CD4-positive, alpha-beta T cell (primary cell): ENCODE measurements around the gene FILIP1L. TPM values are rescaled to one million over a fixed set of nuclear protein-coding genes. Genes with fewer than 3 reads are reported as not detected.

ENCODE experiments used
- ATAC-seq: fragments of 200-7000 bp; cut with Tn5 transposase; one replicate; pipeline ENCODE4 v1.10.0; 2022; ENCODE audit warnings: mild to moderate bottlenecking; ENCODE audit not compliant: poor library complexity
- CTCF ChIA-PET: fragments of 350-600 bp; sonication (Branson Sonifier 250); formaldehyde crosslinking; loops from one replicate; lab custom pipeline; 2021; ENCODE audit warnings: antibody characterized with exemption, inconsistent platforms; lab: Charles Lee
- POLR2A ChIA-PET: fragments of 350-600 bp; sonication (Branson Sonifier 250); formaldehyde crosslinking; loops from one replicate; lab custom pipeline; 2021; ENCODE audit warnings: antibody characterized with exemption, inconsistent platforms; lab: Charles Lee
- DNase-seq, 14 experiments: peaks; one replicate each; pipeline ENCODE4 v3.0.0-alpha.2; 2013 to 2020; ENCODE audit warnings: mixed read lengths in 2 of 14
- H3K27ac ChIP-seq, 2 donors: one replicate each; pipeline versions ENCODE4 v1.5.1 to v1.7.0; 2013; ENCODE audit warnings: low read length in 2 of 2, low read depth in 1 of 2, mild to moderate bottlenecking in 1 of 2
- H3K27me3 ChIP-seq, 2 experiments: 1 replicate in 1 of 2; 2 replicates in 1 of 2; pipeline versions ENCODE4 v1.6.1 to v1.7.0; 2013; ENCODE audit warnings: low read length in 2 of 2, control low read depth in 1 of 2, mild to moderate bottlenecking in 1 of 2, moderate library complexity in 1 of 2; ENCODE audit not compliant: insufficient read depth in 2 of 2, control insufficient read depth in 1 of 2
- H3K36me3 ChIP-seq: one replicate; pipeline ENCODE4 v1.6.1; 2013; ENCODE audit warnings: low read length, control low read depth; ENCODE audit not compliant: insufficient read depth
- H3K4me1 ChIP-seq: one replicate; pipeline ENCODE4 v1.6.1; 2013; ENCODE audit warnings: low read length, control low read depth; ENCODE audit not compliant: insufficient read depth
- H3K4me3 ChIP-seq: one replicate; pipeline ENCODE4 v1.5.1; 2013; ENCODE audit warnings: mild to moderate bottlenecking, low read length, moderate library complexity
- H3K9me3 ChIP-seq, 2 experiments: 1 replicate in 1 of 2; 2 replicates in 1 of 2; pipeline versions ENCODE4 v1.6.1 to v1.7.0; 2013; ENCODE audit warnings: low read length in 2 of 2, mild to moderate bottlenecking in 2 of 2, control low read depth in 1 of 2, moderate library complexity in 1 of 2; ENCODE audit not compliant: control insufficient read depth in 1 of 2, insufficient read depth in 1 of 2
- H3K27ac Mint-ChIP-seq: one replicate; pipeline ENCODE4 v1.8.0; 2020; ENCODE audit warnings: mixed read lengths
- H3K27me3 Mint-ChIP-seq: one replicate; pipeline ENCODE4 v1.8.0; 2021; ENCODE audit warnings: mixed read lengths
- H3K36me3 Mint-ChIP-seq: one replicate; pipeline ENCODE4 v1.8.0; 2021; ENCODE audit warnings: low read depth, mixed read lengths
- H3K4me1 Mint-ChIP-seq: one replicate; pipeline ENCODE4 v1.8.0; 2021; ENCODE audit warnings: low read depth, mixed read lengths
- H3K4me3 Mint-ChIP-seq: one replicate; pipeline ENCODE4 v1.8.0; 2020; ENCODE audit warnings: mild to moderate bottlenecking, mixed read lengths
- H3K9me3 Mint-ChIP-seq: one replicate; pipeline ENCODE4 v1.8.0; 2020; ENCODE audit warnings: mixed read lengths
- CTCF ChIP-seq: fragments of 200-600 bp; IDR thresholded peaks from one replicate; pipeline ENCODE4 v1.8.0; 2022; ENCODE audit warnings: antibody characterized with exemption, mild to moderate bottlenecking
- intact Hi-C, 2 experiments: fragments of 100-400 bp; cut with DNase I in 1 of 2; cut with micrococcal nuclease in 1 of 2; formaldehyde crosslinking; loops; one replicate each; pipeline versions ENCODE4 v1.15.1 to v1.9.0; 2023 to 2025; cut with DNase I, micrococcal nuclease
- total RNA-seq, 174 experiments: library from RNA in 2 of 174; stranded (reverse) in 2 of 174; gene quantifications; one replicate each; pipeline ENCODE4 v1.2.3 and lab custom pipeline; 2021 to 2026

The FILIP1L gene
- total RNA-seq, 2 experiments from 2014 or later = 0.08 to 0.28 TPM

GRCh38 chr3:99984139-99984538, 130.2 kb downstream of the FILIP1L start:
- Histone ChIP-seq H3K27ac (no peak overlapping the region), H3K9me3 (no peaks in the 10 kb centered on the region), H3K4me1 (no peaks in the 10 kb centered on the region), H3K27me3 (no peaks in the 10 kb centered on the region), H3K36me3 (no peaks in the 10 kb centered on the region), H3K4me3 (no peak overlapping the region)
- H3K27me3 Mint-ChIP-seq = no peaks in the 10 kb centered on the region
- H3K4me1 Mint-ChIP-seq = no peaks in the 10 kb centered on the region
- no peak overlapping the region for H3K4me3 Mint-ChIP-seq
- H3K36me3 Mint-ChIP-seq = no peaks in the 10 kb centered on the region
- intact Hi-C loops = no loop called here
- H3K9me3 Mint-ChIP-seq = no peaks in the 10 kb centered on the region
- TF ChIP-seq CTCF = no peak
- ChIA-PET POLR2A (no interaction called here), CTCF (no interaction called here)
- no peak for ATAC-seq
- H3K27ac Mint-ChIP-seq = no peak overlapping the region
- DNase-seq = no peak

GRCh38 chr3:99982650-99983049, 131.7 kb downstream of the FILIP1L start:
- Mint-ChIP-seq H3K4me1 (no peaks in the 10 kb centered on the region), H3K27me3 (no peaks in the 10 kb centered on the region), H3K9me3 (no peaks in the 10 kb centered on the region), H3K36me3 (no peaks in the 10 kb centered on the region), H3K27ac (no peak overlapping the region), H3K4me3 (no peak overlapping the region)
- POLR2A ChIA-PET = no interaction called here
- Histone ChIP-seq H3K36me3 (no peaks in the 10 kb centered on the region), H3K4me3 (no peak overlapping the region), H3K4me1 (no peaks in the 10 kb centered on the region), H3K27me3 (no peaks in the 10 kb centered on the region), H3K27ac (no peak overlapping the region), H3K9me3 (no peaks in the 10 kb centered on the region)
- intact Hi-C loops = no loop called here
- no peak for ATAC-seq
- CTCF ChIA-PET = no interaction called here
- no peak for DNase-seq
- TF ChIP-seq CTCF = no peak

- H3K9me3 Mint-ChIP-seq = peaks cover 4% of the 10 kb centered on the region
- TF ChIP-seq CTCF = no peak
- ChIA-PET CTCF (no interaction called here), POLR2A (no interaction called here)
- H3K4me1 Mint-ChIP-seq = no peaks in the 10 kb centered on the region
- no peak overlapping the region for H3K4me3 Mint-ChIP-seq
- H3K27ac ChIP-seq = no peak overlapping the region
- no peaks in the 10 kb centered on the region for H3K4me1 ChIP-seq
- ATAC-seq = no peak
- H3K27me3 ChIP-seq = no peaks in the 10 kb centered on the region
- H3K36me3 ChIP-seq = no peaks in the 10 kb centered on the region
- H3K4me3 ChIP-seq = no peak overlapping the region
- H3K9me3 ChIP-seq = no peaks in the 10 kb centered on the region
- no peaks in the 10 kb centered on the region for H3K27me3 Mint-ChIP-seq
- no peak overlapping the region for H3K27ac Mint-ChIP-seq
- peaks cover 5% of the 10 kb centered on the region for H3K36me3 Mint-ChIP-seq
- intact Hi-C loops = no loop called here
- DNase-seq = no peak
Observed at GRCh38 chr3:99981138-99981537, 133.2 kb downstream of the FILIP1L start.
